ENCODE results near the gene ZNF282. TPM values are rescaled to one million over a fixed set of nuclear protein-coding genes. Genes with fewer than 3 reads are reported as not detected.

The ZNF282 gene
- total RNA-seq, 1 donor from 2014 or later: 40.0 TPM

- H3K4me3 Mint-ChIP-seq (ENCODE audit: unreplicated experiment): no peak overlapping the region
- peaks cover 1% of the 10 kb centered on the region for H3K27me3 Mint-ChIP-seq (ENCODE audit: unreplicated experiment)
- TF ChIP-seq CTCF (IDR thresholded peaks at IDR 0.05; ENCODE audit: unreplicated experiment): no peak
- H3K9me3 Mint-ChIP-seq (ENCODE audit: unreplicated experiment): no peaks in the 10 kb centered on the region
- H3K36me3 Mint-ChIP-seq (ENCODE audit: low read depth, unreplicated experiment): peaks cover 7% of the 10 kb centered on the region
- no peak for DNase-seq (ENCODE audit: low spot score)
- H3K27ac Mint-ChIP-seq (ENCODE audit: unreplicated experiment): no peak overlapping the region
- H3K4me1 Mint-ChIP-seq (ENCODE audit: unreplicated experiment): peaks cover 13% of the 10 kb centered on the region
Observed at GRCh38 chr7:149237502-149237901, 42.2 kb downstream of the ZNF282 start.

DNA sequence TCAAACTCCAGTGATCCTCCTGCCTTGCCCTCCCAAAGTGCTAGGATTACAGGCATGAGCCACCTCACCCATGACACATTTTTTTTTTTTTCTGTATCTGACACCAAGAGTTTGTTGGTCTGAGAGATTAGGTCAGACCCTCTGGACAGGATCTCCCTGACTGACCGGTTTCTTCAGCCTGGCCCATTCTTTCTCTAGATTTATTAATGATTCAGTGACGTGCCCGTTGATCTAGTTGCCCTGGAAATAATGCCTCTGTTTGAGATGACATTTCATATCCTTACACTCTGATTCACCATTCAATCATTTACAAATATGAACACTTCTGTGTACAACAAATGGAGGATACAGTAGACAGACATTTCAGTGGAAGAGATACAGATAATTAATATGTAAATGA, 42.7 kb downstream of the ZNF282 start:
- peaks cover 13% of the 10 kb centered on the region for H3K4me1 Mint-ChIP-seq (ENCODE audit: unreplicated experiment)
- peaks cover 1% of the 10 kb centered on the region for H3K27me3 Mint-ChIP-seq (ENCODE audit: unreplicated experiment)
- H3K9me3 Mint-ChIP-seq (ENCODE audit: unreplicated experiment): no peaks in the 10 kb centered on the region
- DNase-seq (ENCODE audit: low spot score): no peak
- peak overlapping the region; percentile 23 for H3K4me3 Mint-ChIP-seq (ENCODE audit: unreplicated experiment)
- H3K27ac Mint-ChIP-seq (ENCODE audit: unreplicated experiment): no peak overlapping the region
- TF ChIP-seq CTCF (IDR thresholded peaks at IDR 0.05; ENCODE audit: unreplicated experiment): no peak
- peaks cover 11% of the 10 kb centered on the region for H3K36me3 Mint-ChIP-seq (ENCODE audit: low read depth, unreplicated experiment)

- peaks cover 1% of the 10 kb centered on the region for H3K27me3 Mint-ChIP-seq (ENCODE audit: unreplicated experiment)
- peak within 1 kb of the TSS; percentile 99 for H3K4me3 Mint-ChIP-seq (ENCODE audit: unreplicated experiment)
- peak within 1 kb of the TSS; percentile 84 for H3K27ac Mint-ChIP-seq (ENCODE audit: unreplicated experiment)
- peaks cover 11% of the 10 kb centered on the region for H3K36me3 Mint-ChIP-seq (ENCODE audit: low read depth, unreplicated experiment)
- TF ChIP-seq CTCF (IDR thresholded peaks at IDR 0.05; ENCODE audit: unreplicated experiment): peak; percentile 61
- H3K9me3 Mint-ChIP-seq (ENCODE audit: unreplicated experiment): no peaks in the 10 kb centered on the region
- DNase-seq (ENCODE audit: low spot score): peak; percentile 94
- peaks cover 13% of the 10 kb centered on the region for H3K4me1 Mint-ChIP-seq (ENCODE audit: unreplicated experiment)
Observed at GRCh38 chr7:149239345-149240143, 44.2 kb downstream of the ZNF282 start, which contains the start of gene ZNF212. ZNF212 (plus strand) TSS chr7:149239651; CDS start chr7:149239779, 128 bp downstream.

DNA sequence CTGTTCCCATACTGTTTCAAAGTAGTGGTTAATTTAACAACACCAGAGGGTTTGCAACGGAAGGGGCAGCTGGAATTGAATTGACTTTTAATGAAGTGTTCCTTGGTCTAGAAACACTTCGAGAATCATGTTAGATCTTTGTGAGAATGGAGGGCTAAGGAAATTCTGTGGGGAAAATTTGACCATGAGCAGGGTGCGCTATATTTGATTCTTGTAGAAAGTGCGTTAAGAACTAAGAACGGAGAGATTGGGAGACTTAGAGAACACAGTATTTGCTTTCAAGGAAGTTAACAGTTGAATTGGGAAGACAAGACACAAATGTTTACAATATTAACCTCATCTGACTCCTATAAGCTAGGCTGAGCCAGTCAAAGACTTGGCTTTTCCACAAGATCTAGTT, 45.3 kb downstream of the ZNF282 start:
- Mint-ChIP-seq H3K36me3 (ENCODE audit: low read depth, unreplicated experiment) (peaks cover 11% of the 10 kb centered on the region), H3K9me3 (ENCODE audit: unreplicated experiment) (no peaks in the 10 kb centered on the region), H3K4me1 (ENCODE audit: unreplicated experiment) (peaks cover 13% of the 10 kb centered on the region), H3K27ac (ENCODE audit: unreplicated experiment) (peak overlapping the region; percentile 13), H3K27me3 (ENCODE audit: unreplicated experiment) (peaks cover 1% of the 10 kb centered on the region), H3K4me3 (ENCODE audit: unreplicated experiment) (peak overlapping the region; percentile 99)
- no peak for TF ChIP-seq CTCF (IDR thresholded peaks at IDR 0.05; ENCODE audit: unreplicated experiment)
- DNase-seq (ENCODE audit: low spot score): no peak

DNA sequence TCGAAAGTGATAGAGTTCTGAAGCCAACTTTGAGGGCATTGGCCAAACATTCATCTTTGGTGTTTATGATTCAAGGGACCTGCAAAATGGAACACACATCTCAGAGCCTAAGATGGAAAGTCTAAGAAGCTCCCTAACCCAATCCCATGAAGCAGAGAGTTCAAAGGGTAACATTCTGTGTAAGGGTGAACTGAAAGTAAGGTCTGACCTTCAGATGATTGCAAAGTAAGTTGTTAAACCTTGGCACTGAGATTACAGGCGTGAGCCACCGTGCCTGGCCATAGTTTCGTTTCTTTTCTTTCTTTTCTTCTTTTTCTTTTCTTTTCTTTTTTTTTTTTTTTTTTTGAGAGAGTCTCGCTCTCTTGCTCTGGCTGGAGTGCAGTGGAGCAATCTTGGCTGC, 46.4 kb downstream of the ZNF282 start:
- Mint-ChIP-seq H3K9me3 (ENCODE audit: unreplicated experiment) (no peaks in the 10 kb centered on the region), H3K27ac (ENCODE audit: unreplicated experiment) (no peak overlapping the region), H3K27me3 (ENCODE audit: unreplicated experiment) (peaks cover 1% of the 10 kb centered on the region), H3K36me3 (ENCODE audit: low read depth, unreplicated experiment) (peaks cover 11% of the 10 kb centered on the region), H3K4me3 (ENCODE audit: unreplicated experiment) (no peak overlapping the region), H3K4me1 (ENCODE audit: unreplicated experiment) (peaks cover 16% of the 10 kb centered on the region)
- DNase-seq (ENCODE audit: low spot score): no peak
- no peak for TF ChIP-seq CTCF (IDR thresholded peaks at IDR 0.05; ENCODE audit: unreplicated experiment)

All from endothelial cell (in vitro differentiated cells).